ENCODE measurements around the gene RRP1B.

GRCh38 chr21:43691801-43692200 is 32.4 kb downstream of the RRP1B start:
- TF ChIP-seq CTCF (IDR thresholded peaks at IDR 0.05; ENCODE audit: low read length) (no peak), EZH2 (optimal IDR thresholded peaks at IDR 0.05; ENCODE audit: low read depth, low read length) (no peak)
